ENCODE results near the gene MFSD6. TPM values are rescaled to one million over a fixed set of nuclear protein-coding genes. Genes with fewer than 3 reads are reported as not detected.
"Not testable (repeated sequence)": the region's sequence is repeated elsewhere in the genome, so short reads cannot be mapped to it uniquely, and the experiment has no call there.

The MFSD6 gene
- total RNA-seq, 2 donors from 2014 or later = 1.2 to 3.2 TPM

GRCh38 chr2:190505696-190506095, 97.5 kb downstream of the MFSD6 start:
- H3K27ac Mint-ChIP-seq = no peak overlapping the region
- peaks cover 15% of the 10 kb centered on the region for H3K4me1 Mint-ChIP-seq
- no peak for TF ChIP-seq CTCF (conservative IDR thresholded peaks at IDR 0.05)
- no peaks in the 10 kb centered on the region for H3K9me3 ChIP-seq (ENCODE audit: control insufficient read depth, low read length)
- H3K27ac ChIP-seq (ENCODE audit: low read depth, low read length) = no peak overlapping the region
- H3K4me3 Mint-ChIP-seq = no peak overlapping the region
- no peaks in the 10 kb centered on the region for H3K36me3 ChIP-seq (ENCODE audit: control insufficient read depth, insufficient read depth, low read length)
- 65 to 100% methylated on average over 1 of the region's 1 CpG for WGBS, 2 experiments (ENCODE audit: insufficient coverage in 1 of 2, insufficient read length in 1 of 2)
- H3K27me3 ChIP-seq (ENCODE audit: control insufficient read depth, insufficient read depth, low read length, poor library complexity, severe bottlenecking) = no peaks in the 10 kb centered on the region
- H3K9ac ChIP-seq (ENCODE audit: extremely low read depth, low read length, poor library complexity, severe bottlenecking) = no peak overlapping the region
- peaks cover 5% of the 10 kb centered on the region for H3K36me3 Mint-ChIP-seq (ENCODE audit: low read depth)
- no peak for DNase-seq
- no peaks in the 10 kb centered on the region for H3K27me3 Mint-ChIP-seq (ENCODE audit: insufficient read depth)
- no peaks in the 10 kb centered on the region for H3K9me3 Mint-ChIP-seq
- no peaks in the 10 kb centered on the region for H3K4me1 ChIP-seq (ENCODE audit: control insufficient read depth, insufficient read depth, low read length)
- H3K4me3 ChIP-seq (ENCODE audit: low read length) = no peak overlapping the region

- Histone ChIP-seq H3K36me3 (ENCODE audit: control insufficient read depth, insufficient read depth, low read length) (no peaks in the 10 kb centered on the region), H3K4me3 (ENCODE audit: low read length) (no peak overlapping the region), H3K9me3 (ENCODE audit: control insufficient read depth, low read length) (no peaks in the 10 kb centered on the region), H3K27me3 (ENCODE audit: control insufficient read depth, insufficient read depth, low read length, poor library complexity, severe bottlenecking) (no peaks in the 10 kb centered on the region), H3K9ac (ENCODE audit: extremely low read depth, low read length, poor library complexity, severe bottlenecking) (no peak overlapping the region), H3K27ac (ENCODE audit: low read depth, low read length) (no peak overlapping the region), H3K4me1 (ENCODE audit: control insufficient read depth, insufficient read depth, low read length) (no peaks in the 10 kb centered on the region)
- H3K9me3 Mint-ChIP-seq = no peaks in the 10 kb centered on the region
- peaks cover 15% of the 10 kb centered on the region for H3K4me1 Mint-ChIP-seq
- no peak for TF ChIP-seq CTCF (conservative IDR thresholded peaks at IDR 0.05)
- H3K27ac Mint-ChIP-seq = no peak overlapping the region
- no peak overlapping the region for H3K4me3 Mint-ChIP-seq
- WGBS, 2 experiments (ENCODE audit: insufficient coverage in 1 of 2, insufficient read length in 1 of 2) = 77% methylated on average over 2 of the region's 2 CpGs; no CpG with 5 or more reads in 1 of the 2 experiments
- H3K36me3 Mint-ChIP-seq (ENCODE audit: low read depth) = peaks cover 5% of the 10 kb centered on the region
- no peaks in the 10 kb centered on the region for H3K27me3 Mint-ChIP-seq (ENCODE audit: insufficient read depth)
- no peak for DNase-seq
These were observed 98.5 kb downstream of the MFSD6 start for GRCh38 chr2:190506666-190507065.

GRCh38 chr2:190507135-190507534, 99.0 kb downstream of the MFSD6 start:
- H3K9me3 Mint-ChIP-seq = no peaks in the 10 kb centered on the region
- H3K36me3 Mint-ChIP-seq (ENCODE audit: low read depth) = peaks cover 5% of the 10 kb centered on the region
- no peak overlapping the region for H3K27ac Mint-ChIP-seq
- Histone ChIP-seq H3K27ac (ENCODE audit: low read depth, low read length) (no peak overlapping the region), H3K9me3 (ENCODE audit: control insufficient read depth, low read length) (no peaks in the 10 kb centered on the region), H3K9ac (ENCODE audit: extremely low read depth, low read length, poor library complexity, severe bottlenecking) (no peak overlapping the region), H3K4me3 (ENCODE audit: low read length) (no peak overlapping the region), H3K36me3 (ENCODE audit: control insufficient read depth, insufficient read depth, low read length) (no peaks in the 10 kb centered on the region), H3K27me3 (ENCODE audit: control insufficient read depth, insufficient read depth, low read length, poor library complexity, severe bottlenecking) (no peaks in the 10 kb centered on the region), H3K4me1 (ENCODE audit: control insufficient read depth, insufficient read depth, low read length) (no peaks in the 10 kb centered on the region)
- H3K27me3 Mint-ChIP-seq (ENCODE audit: insufficient read depth) = no peaks in the 10 kb centered on the region
- no peak overlapping the region for H3K4me3 Mint-ChIP-seq
- DNase-seq = no peak
- no peak for TF ChIP-seq CTCF (conservative IDR thresholded peaks at IDR 0.05)
- WGBS, 2 experiments (ENCODE audit: insufficient coverage in 1 of 2, insufficient read length in 1 of 2) = 91% methylated on average over 4 of the region's 4 CpGs; no CpG with 5 or more reads in 1 of the 2 experiments
- peaks cover 15% of the 10 kb centered on the region for H3K4me1 Mint-ChIP-seq

- not testable (repeated sequence) for H3K27ac ChIP-seq (ENCODE audit: low read depth, low read length); H3K4me3 ChIP-seq (ENCODE audit: low read length); H3K27me3 ChIP-seq (ENCODE audit: control insufficient read depth, insufficient read depth, low read length, poor library complexity, severe bottlenecking); H3K27ac Mint-ChIP-seq; H3K4me1 ChIP-seq (ENCODE audit: control insufficient read depth, insufficient read depth, low read length); H3K36me3 Mint-ChIP-seq (ENCODE audit: low read depth); H3K36me3 ChIP-seq (ENCODE audit: control insufficient read depth, insufficient read depth, low read length); H3K4me3 Mint-ChIP-seq; DNase-seq; H3K9me3 ChIP-seq (ENCODE audit: control insufficient read depth, low read length); H3K9ac ChIP-seq (ENCODE audit: extremely low read depth, low read length, poor library complexity, severe bottlenecking); H3K27me3 Mint-ChIP-seq (ENCODE audit: insufficient read depth); H3K9me3 Mint-ChIP-seq
- WGBS, 2 experiments (ENCODE audit: insufficient coverage in 1 of 2, insufficient read length in 1 of 2) = 96% methylated on average over 5 of the region's 5 CpGs
- H3K4me1 Mint-ChIP-seq = peaks cover 15% of the 10 kb centered on the region
These were observed 101.7 kb downstream of the MFSD6 start for GRCh38 chr2:190509895-190510294.
